HepG2 (cell line): ENCODE results near the gene MRPS35. TPM values are rescaled to one million over a fixed set of nuclear protein-coding genes. Genes with fewer than 3 reads are reported as not detected.
A peak's percentile ranks its signal among the peaks of the same experiment; 100 is the strongest.

Experiments
- ASH2L ChIP-seq: fragments of 300-600, 200-600 bp; sonication (generic); IDR thresholded peaks from 2 replicates; pipeline ENCODE4 v1.7.0; 2017; ENCODE audit warnings: low read depth, mild to moderate bottlenecking, moderate library complexity, mixed read lengths, low read length; ENCODE audit not compliant: insufficient read length
- CCAR2 ChIP-seq: fragments of 200-400 bp; formaldehyde crosslinking; optimal IDR thresholded peaks from 2 replicates; pipeline ENCODE3; 2018; ENCODE audit warnings: low read depth, mild to moderate bottlenecking, low read length, moderate library complexity
- FOXA3 ChIP-seq: IDR thresholded peaks from 2 replicates; pipeline ENCODE4 v1.6.1; 2016; ENCODE audit warnings: missing genetic modification reagents, missing compliant biosample characterization
- FOXM1 ChIP-seq: sonication (generic); formaldehyde crosslinking; IDR thresholded peaks from 2 replicates; pipeline ENCODE4 v1.5.0; 2020; ENCODE audit warnings: missing genetic modification reagents
- SMARCE1 ChIP-seq: fragments of 450-650 bp; IDR thresholded peaks from 2 replicates; pipeline ENCODE4 v1.6.1; 2017; ENCODE audit warnings: borderline replicate concordance
- U2AF1 ChIP-seq: fragments of 200-400 bp; formaldehyde crosslinking; optimal IDR thresholded peaks from 2 replicates; pipeline ENCODE3; 2017; ENCODE audit warnings: mild to moderate bottlenecking, low read depth, low read length
- U2AF2 ChIP-seq: fragments of 200-400 bp; formaldehyde crosslinking; IDR thresholded peaks from 2 replicates; pipeline ENCODE4 v1.6.1; 2017; ENCODE audit warnings: low read depth, mild to moderate bottlenecking, low read length
- ZFP1 ChIP-seq: IDR thresholded peaks from 2 replicates; pipeline ENCODE4 v1.6.1; 2016
- ZFP41 ChIP-seq: sonication (generic); formaldehyde crosslinking; IDR thresholded peaks from 2 replicates; pipeline ENCODE4 v1.4.0; 2020; ENCODE audit warnings: mild to moderate bottlenecking, missing genetic modification reagents, borderline replicate concordance
- ZNF543 ChIP-seq: sonication (generic); formaldehyde crosslinking; IDR thresholded peaks from 2 replicates; pipeline ENCODE4 v1.4.0; 2020; ENCODE audit warnings: mild to moderate bottlenecking, missing genetic modification reagents
- ZNF839 ChIP-seq: sonication (generic); formaldehyde crosslinking; IDR thresholded peaks from 2 replicates; pipeline ENCODE4 v1.4.0; 2020; ENCODE audit warnings: missing genetic modification reagents, mild to moderate bottlenecking, borderline replicate concordance
- polyA plus RNA-seq, 8 experiments: library from polyadenylated mRNA; depleted of rRNA in 3 of 8; stranded (reverse) in 7 of 8; unstranded in 1 of 8; fragments of >200 nt; fragmentation: Illumina TruSeq in 4 of 8; extraction: Trizol in 4 of 8; gene quantifications; 2 replicates each; pipeline versions ENCODE4 v1.2.1 to v1.2.3, GENCODE V29; 2011 to 2016; ENCODE audit warnings: low read depth in 4 of 8, missing spikeins in 1 of 8, mixed read lengths in 1 of 8; ENCODE audit not compliant: insufficient read depth in 1 of 8
- total RNA-seq, 5 experiments: library from RNA; depleted of rRNA; stranded (reverse); fragments of >200 nt; fragmentation: Illumina TruSeq; extraction: Trizol; gene quantifications; 2 replicates each; pipeline ENCODE4 v1.2.3, GENCODE V29; 2016; ENCODE audit warnings: low read depth in 1 of 5
- TF ChIP-seq, protein P1 (sequence below): IDR thresholded peaks from 2 replicates; pipeline ENCODE4 v1.4.0; 2020; ENCODE audit warnings: mild to moderate bottlenecking, missing genetic modification reagents
- TF ChIP-seq, protein P2 (sequence below): sonication (generic); formaldehyde crosslinking; IDR thresholded peaks from 2 replicates; pipeline ENCODE4 v1.5.1; 2020; ENCODE audit warnings: mild to moderate bottlenecking, missing genetic modification reagents, borderline replicate concordance
- TF ChIP-seq, protein P3 (sequence below): sonication (generic); formaldehyde crosslinking; IDR thresholded peaks from 2 replicates; pipeline ENCODE4 v1.9.0; 2021; ENCODE audit warnings: missing genetic modification reagents, mild to moderate bottlenecking, borderline replicate concordance
- TF ChIP-seq, protein P4 (sequence below): IDR thresholded peaks from 2 replicates; pipeline ENCODE4 v1.6.1; 2016; ENCODE audit warnings: mild to moderate bottlenecking
- TF ChIP-seq, protein P5 (sequence below): sonication (generic); formaldehyde crosslinking; IDR thresholded peaks from 2 replicates; pipeline ENCODE4 v1.8.1; 2023; ENCODE audit warnings: mild to moderate bottlenecking, missing genetic modification reagents

MRPS35 gene
- total and polyA plus RNA-seq, 2 of the 13 experiments (the other 11 are each of a cell fraction or from before 2014, with no cell fraction given), result 63.4 to 104 TPM

DNA sequence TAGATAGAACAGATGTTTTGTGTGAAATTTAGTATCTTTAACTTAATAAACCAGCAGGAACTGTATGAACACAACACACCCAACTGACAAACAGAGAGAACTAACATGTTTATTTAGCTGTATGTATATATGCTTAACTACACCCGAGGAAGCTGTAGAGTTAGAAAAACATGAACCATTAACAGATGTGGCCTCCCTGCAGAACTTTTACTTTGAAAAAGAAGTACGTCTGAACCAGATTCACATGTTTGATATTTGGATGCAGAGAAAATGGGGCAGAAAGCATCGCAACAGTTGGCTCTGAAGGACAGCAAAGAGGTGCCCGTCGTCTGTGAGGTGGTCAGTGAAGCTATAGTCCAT lies 14.4 kb upstream of the MRPS35 start, which contains the start of gene REP15 (continued):
- TF ChIP-seq, protein P1, sequence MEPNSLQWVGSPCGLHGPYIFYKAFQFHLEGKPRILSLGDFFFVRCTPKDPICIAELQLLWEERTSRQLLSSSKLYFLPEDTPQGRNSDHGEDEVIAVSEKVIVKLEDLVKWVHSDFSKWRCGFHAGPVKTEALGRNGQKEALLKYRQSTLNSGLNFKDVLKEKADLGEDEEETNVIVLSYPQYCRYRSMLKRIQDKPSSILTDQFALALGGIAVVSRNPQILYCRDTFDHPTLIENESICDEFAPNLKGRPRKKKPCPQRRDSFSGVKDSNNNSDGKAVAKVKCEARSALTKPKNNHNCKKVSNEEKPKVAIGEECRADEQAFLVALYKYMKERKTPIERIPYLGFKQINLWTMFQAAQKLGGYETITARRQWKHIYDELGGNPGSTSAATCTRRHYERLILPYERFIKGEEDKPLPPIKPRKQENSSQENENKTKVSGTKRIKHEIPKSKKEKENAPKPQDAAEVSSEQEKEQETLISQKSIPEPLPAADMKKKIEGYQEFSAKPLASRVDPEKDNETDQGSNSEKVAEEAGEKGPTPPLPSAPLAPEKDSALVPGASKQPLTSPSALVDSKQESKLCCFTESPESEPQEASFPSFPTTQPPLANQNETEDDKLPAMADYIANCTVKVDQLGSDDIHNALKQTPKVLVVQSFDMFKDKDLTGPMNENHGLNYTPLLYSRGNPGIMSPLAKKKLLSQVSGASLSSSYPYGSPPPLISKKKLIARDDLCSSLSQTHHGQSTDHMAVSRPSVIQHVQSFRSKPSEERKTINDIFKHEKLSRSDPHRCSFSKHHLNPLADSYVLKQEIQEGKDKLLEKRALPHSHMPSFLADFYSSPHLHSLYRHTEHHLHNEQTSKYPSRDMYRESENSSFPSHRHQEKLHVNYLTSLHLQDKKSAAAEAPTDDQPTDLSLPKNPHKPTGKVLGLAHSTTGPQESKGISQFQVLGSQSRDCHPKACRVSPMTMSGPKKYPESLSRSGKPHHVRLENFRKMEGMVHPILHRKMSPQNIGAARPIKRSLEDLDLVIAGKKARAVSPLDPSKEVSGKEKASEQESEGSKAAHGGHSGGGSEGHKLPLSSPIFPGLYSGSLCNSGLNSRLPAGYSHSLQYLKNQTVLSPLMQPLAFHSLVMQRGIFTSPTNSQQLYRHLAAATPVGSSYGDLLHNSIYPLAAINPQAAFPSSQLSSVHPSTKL (CRISPR knock-in tag), result 0 out of 2 replicates have a peak, but pooled peaks have one; percentile 9
- TF ChIP-seq U2AF1 (no peak), ZFP1 (CRISPR knock-in tag) (no peak), CCAR2 (no peak), ASH2L (no peak), ZNF543 (CRISPR knock-in tag) (no peak), ZFP41 (CRISPR knock-in tag) (no peak), ZNF839 (no peak), FOXA3 (CRISPR knock-in tag) (peak; percentile 81), FOXM1 (CRISPR knock-in tag) (no peak), U2AF2 (no peak), SMARCE1 (no peak)
- TF ChIP-seq, protein P2, sequence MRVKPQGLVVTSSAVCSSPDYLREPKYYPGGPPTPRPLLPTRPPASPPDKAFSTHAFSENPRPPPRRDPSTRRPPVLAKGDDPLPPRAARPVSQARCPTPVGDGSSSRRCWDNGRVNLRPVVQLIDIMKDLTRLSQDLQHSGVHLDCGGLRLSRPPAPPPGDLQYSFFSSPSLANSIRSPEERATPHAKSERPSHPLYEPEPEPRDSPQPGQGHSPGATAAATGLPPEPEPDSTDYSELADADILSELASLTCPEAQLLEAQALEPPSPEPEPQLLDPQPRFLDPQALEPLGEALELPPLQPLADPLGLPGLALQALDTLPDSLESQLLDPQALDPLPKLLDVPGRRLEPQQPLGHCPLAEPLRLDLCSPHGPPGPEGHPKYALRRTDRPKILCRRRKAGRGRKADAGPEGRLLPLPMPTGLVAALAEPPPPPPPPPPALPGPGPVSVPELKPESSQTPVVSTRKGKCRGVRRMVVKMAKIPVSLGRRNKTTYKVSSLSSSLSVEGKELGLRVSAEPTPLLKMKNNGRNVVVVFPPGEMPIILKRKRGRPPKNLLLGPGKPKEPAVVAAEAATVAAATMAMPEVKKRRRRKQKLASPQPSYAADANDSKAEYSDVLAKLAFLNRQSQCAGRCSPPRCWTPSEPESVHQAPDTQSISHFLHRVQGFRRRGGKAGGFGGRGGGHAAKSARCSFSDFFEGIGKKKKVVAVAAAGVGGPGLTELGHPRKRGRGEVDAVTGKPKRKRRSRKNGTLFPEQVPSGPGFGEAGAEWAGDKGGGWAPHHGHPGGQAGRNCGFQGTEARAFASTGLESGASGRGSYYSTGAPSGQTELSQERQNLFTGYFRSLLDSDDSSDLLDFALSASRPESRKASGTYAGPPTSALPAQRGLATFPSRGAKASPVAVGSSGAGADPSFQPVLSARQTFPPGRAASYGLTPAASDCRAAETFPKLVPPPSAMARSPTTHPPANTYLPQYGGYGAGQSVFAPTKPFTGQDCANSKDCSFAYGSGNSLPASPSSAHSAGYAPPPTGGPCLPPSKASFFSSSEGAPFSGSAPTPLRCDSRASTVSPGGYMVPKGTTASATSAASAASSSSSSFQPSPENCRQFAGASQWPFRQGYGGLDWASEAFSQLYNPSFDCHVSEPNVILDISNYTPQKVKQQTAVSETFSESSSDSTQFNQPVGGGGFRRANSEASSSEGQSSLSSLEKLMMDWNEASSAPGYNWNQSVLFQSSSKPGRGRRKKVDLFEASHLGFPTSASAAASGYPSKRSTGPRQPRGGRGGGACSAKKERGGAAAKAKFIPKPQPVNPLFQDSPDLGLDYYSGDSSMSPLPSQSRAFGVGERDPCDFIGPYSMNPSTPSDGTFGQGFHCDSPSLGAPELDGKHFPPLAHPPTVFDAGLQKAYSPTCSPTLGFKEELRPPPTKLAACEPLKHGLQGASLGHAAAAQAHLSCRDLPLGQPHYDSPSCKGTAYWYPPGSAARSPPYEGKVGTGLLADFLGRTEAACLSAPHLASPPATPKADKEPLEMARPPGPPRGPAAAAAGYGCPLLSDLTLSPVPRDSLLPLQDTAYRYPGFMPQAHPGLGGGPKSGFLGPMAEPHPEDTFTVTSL (CRISPR knock-in tag), result peak; percentile 14; the same call in 1 of the 2 replicates
- TF ChIP-seq, protein P3, sequence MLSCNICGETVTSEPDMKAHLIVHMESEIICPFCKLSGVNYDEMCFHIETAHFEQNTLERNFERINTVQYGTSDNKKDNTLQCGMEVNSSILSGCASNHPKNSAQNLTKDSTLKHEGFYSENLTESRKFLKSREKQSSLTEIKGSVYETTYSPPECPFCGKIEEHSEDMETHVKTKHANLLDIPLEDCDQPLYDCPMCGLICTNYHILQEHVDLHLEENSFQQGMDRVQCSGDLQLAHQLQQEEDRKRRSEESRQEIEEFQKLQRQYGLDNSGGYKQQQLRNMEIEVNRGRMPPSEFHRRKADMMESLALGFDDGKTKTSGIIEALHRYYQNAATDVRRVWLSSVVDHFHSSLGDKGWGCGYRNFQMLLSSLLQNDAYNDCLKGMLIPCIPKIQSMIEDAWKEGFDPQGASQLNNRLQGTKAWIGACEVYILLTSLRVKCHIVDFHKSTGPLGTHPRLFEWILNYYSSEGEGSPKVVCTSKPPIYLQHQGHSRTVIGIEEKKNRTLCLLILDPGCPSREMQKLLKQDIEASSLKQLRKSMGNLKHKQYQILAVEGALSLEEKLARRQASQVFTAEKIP (CRISPR knock-in tag), result no peak
- TF ChIP-seq, protein P4, sequence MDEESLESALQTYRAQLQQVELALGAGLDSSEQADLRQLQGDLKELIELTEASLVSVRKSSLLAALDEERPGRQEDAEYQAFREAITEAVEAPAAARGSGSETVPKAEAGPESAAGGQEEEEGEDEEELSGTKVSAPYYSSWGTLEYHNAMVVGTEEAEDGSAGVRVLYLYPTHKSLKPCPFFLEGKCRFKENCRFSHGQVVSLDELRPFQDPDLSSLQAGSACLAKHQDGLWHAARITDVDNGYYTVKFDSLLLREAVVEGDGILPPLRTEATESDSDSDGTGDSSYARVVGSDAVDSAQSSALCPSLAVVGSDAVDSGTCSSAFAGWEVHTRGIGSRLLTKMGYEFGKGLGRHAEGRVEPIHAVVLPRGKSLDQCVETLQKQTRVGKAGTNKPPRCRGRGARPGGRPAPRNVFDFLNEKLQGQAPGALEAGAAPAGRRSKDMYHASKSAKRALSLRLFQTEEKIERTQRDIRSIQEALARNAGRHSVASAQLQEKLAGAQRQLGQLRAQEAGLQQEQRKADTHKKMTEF (CRISPR knock-in tag), result 0 out of 2 replicates have a peak, but pooled peaks have one; percentile 46
- TF ChIP-seq, protein P5, sequence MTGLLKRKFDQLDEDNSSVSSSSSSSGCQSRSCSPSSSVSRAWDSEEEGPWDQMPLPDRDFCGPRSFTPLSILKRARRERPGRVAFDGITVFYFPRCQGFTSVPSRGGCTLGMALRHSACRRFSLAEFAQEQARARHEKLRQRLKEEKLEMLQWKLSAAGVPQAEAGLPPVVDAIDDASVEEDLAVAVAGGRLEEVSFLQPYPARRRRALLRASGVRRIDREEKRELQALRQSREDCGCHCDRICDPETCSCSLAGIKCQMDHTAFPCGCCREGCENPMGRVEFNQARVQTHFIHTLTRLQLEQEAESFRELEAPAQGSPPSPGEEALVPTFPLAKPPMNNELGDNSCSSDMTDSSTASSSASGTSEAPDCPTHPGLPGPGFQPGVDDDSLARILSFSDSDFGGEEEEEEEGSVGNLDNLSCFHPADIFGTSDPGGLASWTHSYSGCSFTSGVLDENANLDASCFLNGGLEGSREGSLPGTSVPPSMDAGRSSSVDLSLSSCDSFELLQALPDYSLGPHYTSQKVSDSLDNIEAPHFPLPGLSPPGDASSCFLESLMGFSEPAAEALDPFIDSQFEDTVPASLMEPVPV, result no peak
